MM.1S (cell line): ENCODE results near the gene SIRPA.

ENCODE experiments used
- EZH2 ChIP-seq: fragments of 300-600 bp; sonication (generic); optimal IDR thresholded peaks from 2 replicates; pipeline ENCODE3; 2017; ENCODE audit warnings: low read depth, mild to moderate bottlenecking, antibody characterized with exemption, low read length, mixed read lengths
- TF ChIP-seq, protein P1 (sequence below): fragments of 300-600 bp; sonication (generic); IDR thresholded peaks from 2 replicates; pipeline ENCODE4 v1.5.1; 2016; ENCODE audit warnings: antibody characterized with exemption, low read length, mixed read lengths

DNA sequence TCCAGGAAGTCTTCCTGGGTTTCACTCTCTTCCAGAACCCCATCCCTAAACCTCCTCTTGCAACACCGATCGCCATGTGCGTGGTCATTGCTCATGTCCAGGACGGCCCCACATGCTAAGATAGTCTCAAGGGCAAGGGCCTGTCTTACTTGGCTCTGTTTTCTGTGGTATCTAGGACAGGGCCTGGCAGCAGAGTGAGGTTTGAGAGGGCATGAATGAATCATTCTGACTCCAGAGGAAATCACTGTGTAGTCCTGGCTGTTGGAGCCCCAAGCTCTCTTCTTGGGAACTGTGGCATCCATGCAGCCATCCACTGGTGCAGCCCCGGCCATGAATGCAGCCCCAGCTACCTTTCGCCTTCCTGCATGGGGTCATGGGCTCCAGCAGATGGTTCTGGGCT lies 12.4 kb downstream of the SIRPA start:
- TF ChIP-seq, protein P1, sequence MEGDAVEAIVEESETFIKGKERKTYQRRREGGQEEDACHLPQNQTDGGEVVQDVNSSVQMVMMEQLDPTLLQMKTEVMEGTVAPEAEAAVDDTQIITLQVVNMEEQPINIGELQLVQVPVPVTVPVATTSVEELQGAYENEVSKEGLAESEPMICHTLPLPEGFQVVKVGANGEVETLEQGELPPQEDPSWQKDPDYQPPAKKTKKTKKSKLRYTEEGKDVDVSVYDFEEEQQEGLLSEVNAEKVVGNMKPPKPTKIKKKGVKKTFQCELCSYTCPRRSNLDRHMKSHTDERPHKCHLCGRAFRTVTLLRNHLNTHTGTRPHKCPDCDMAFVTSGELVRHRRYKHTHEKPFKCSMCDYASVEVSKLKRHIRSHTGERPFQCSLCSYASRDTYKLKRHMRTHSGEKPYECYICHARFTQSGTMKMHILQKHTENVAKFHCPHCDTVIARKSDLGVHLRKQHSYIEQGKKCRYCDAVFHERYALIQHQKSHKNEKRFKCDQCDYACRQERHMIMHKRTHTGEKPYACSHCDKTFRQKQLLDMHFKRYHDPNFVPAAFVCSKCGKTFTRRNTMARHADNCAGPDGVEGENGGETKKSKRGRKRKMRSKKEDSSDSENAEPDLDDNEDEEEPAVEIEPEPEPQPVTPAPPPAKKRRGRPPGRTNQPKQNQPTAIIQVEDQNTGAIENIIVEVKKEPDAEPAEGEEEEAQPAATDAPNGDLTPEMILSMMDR, result no peak
- TF ChIP-seq EZH2, result no peak
